ENCODE measurements around the gene LRCH1.

LRCH1 gene

GRCh38 chr13:46799139-46799538, 246.2 kb downstream of the LRCH1 start:
- Histone ChIP-seq H3K9me3 (ENCODE audit: control insufficient read depth, low read length) (no peaks in the 10 kb centered on the region), H3K4me1 (ENCODE audit: control insufficient read depth, insufficient read depth, low read length) (peaks cover 29% of the 10 kb centered on the region)
- no peak for DNase-seq (ENCODE audit: low read depth)

DNA sequence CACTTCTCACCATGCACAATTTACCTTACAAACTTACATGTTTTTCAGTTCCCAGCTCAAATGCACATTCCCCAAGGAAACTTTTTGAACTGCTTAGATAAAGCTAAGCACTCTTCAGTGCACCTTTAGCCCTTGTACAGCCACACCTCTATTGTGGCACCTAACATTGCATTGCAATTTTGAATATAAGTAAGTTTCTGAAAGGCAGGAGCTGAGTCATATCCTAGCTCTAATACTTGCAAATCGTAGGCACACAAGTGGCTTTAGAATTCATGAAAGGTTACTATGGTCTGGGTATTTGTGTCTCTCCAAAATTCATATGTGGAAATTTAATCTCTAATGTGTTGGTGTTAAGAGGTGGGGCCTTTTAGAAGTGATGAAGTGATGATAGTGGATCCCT, 248.9 kb downstream of the LRCH1 start:
- peak; percentile 9 for DNase-seq (ENCODE audit: low read depth)
- H3K4me3 ChIP-seq (ENCODE audit: low read length): no peak overlapping the region
- H3K36me3 ChIP-seq (ENCODE audit: control insufficient read depth, insufficient read depth, low read length, severe bottlenecking): no peaks in the 10 kb centered on the region
- no peaks in the 10 kb centered on the region for H3K9me3 ChIP-seq (ENCODE audit: control insufficient read depth, low read length)
- peaks cover 16% of the 10 kb centered on the region for H3K4me1 ChIP-seq (ENCODE audit: control insufficient read depth, insufficient read depth, low read length)
- no peaks in the 10 kb centered on the region for H3K27me3 ChIP-seq (replicated peaks; ENCODE audit: control insufficient read depth, insufficient read depth, low read length)
- no peak overlapping the region for H3K9ac ChIP-seq (ENCODE audit: low read length)

More at GRCh38 chr13:46799139-46799538, 246.2 kb downstream of the LRCH1 start:
- H3K9ac ChIP-seq (ENCODE audit: low read length): no peak overlapping the region
- no peak overlapping the region for H3K4me3 ChIP-seq (ENCODE audit: low read length)
- H3K27me3 ChIP-seq (replicated peaks; ENCODE audit: control insufficient read depth, insufficient read depth, low read length): no peaks in the 10 kb centered on the region
- H3K36me3 ChIP-seq (ENCODE audit: control insufficient read depth, insufficient read depth, low read length, severe bottlenecking): no peaks in the 10 kb centered on the region
